HG03469 (cell line): ENCODE measurements around the gene TSPEAR.

ENCODE experiments used
- ATAC-seq: cut with Tn5 transposase; IDR thresholded peaks from one replicate; pipeline ENCODE4 v1.9.1; 2021; ENCODE audit warnings: mild to moderate bottlenecking, moderate library complexity, moderate number of reproducible peaks; ENCODE audit not compliant: unreplicated experiment

Gene TSPEAR

DNA sequence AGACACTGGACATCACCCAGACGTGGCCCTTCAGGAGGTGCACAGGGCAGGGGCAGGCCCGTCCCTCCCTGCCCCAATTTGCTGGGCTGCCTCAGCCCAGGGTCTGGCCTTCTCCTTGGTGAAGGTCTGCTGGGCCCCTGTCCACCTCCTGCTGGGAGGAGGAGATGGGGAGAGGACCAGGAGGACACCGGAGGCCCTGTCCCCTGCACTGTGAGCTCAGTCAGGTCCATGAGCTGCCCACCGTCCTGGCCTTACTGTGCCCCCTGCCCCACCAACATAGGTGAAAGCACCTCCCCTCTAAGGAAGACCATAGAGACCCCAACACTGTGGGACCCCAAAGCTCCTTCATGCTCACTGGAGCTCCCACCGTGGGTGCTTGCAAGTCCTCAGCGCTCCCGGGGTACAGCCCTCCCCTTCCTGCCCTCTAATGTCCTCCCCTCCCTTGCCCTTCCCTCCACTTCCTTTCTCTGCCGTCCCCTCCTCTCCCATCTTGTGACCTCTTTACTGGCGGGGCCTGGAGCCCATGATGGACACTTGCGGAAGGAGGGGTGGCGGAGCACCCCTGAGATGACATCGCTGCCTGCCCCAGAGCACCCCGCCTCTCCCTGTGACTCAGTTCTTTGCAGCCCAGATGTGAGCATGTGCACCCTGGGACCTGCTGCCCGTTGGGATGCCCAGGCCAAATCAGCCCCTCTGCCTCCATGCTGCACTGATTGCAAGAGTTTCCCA, 251.5 kb downstream of the TSPEAR start:
- ATAC-seq, result no peak

DNA sequence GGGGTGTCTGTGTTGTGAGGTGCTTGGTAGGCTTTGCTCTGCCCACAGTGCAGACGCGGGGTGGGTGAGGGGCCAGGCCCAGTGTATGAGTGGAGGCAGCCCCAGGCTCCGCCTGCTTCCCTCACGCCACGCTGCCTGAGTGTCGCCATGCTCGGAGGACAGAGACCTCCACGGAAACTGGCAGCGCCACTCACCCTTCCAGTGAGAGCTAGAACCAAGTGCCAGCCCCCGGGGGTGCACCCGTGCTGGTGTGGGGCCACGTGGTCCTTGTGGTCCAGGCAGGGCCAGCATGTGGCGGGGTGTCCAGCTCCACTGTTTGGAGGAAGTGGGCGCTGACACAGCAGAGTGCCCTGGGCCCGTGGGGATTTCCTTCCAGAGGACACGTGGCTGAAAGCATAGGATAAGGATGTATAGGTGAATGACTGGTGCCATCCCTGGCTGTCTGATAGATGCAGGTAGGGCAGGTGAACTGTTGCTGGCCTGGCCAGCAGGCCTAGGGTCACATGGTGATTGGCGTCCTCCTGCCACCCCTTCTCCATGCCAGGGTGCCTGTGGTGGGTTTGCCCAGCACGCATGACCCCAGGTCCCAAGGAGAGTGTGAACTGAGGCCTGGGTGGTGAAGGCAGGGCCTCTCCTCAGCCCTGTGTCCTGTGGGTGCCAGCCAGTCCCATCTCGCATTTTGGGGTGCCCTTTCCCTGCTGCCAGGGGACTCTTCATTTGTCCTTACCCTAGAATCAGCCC, 252.2 kb downstream of the TSPEAR start:
- ATAC-seq, result no peak

DNA sequence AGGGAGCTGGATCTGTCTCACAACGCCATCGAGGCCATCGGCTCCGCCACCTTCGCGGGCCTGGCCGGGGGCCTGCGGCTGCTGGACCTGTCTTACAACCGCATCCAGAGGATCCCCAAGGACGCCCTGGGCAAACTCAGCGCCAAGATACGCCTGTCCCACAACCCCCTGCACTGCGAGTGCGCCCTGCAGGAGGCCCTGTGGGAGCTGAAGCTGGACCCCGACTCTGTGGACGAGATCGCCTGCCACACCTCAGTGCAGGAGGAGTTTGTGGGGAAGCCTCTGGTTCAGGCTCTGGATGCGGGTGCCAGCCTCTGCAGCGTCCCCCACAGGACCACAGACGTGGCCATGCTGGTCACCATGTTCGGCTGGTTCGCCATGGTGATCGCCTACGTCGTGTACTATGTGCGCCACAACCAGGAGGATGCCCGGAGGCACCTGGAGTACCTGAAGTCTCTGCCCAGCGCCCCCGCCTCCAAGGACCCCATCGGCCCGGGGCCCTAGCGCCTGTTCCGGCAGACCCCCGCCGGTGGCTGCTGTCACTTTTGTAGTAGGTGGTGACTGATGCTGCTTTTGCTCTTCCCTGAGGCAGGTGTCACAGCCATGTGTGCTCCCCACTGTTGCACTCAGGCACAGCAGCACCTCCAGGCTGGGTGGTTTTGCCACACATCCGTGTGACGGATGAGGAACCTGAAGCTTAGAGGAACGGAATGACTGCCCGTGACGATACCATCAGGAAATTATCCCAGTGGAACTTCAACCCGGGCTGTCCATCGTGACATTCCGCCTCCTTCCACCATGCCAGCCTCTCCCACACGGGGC, 254.2 kb downstream of the TSPEAR start:
- ATAC-seq, result no peak

DNA sequence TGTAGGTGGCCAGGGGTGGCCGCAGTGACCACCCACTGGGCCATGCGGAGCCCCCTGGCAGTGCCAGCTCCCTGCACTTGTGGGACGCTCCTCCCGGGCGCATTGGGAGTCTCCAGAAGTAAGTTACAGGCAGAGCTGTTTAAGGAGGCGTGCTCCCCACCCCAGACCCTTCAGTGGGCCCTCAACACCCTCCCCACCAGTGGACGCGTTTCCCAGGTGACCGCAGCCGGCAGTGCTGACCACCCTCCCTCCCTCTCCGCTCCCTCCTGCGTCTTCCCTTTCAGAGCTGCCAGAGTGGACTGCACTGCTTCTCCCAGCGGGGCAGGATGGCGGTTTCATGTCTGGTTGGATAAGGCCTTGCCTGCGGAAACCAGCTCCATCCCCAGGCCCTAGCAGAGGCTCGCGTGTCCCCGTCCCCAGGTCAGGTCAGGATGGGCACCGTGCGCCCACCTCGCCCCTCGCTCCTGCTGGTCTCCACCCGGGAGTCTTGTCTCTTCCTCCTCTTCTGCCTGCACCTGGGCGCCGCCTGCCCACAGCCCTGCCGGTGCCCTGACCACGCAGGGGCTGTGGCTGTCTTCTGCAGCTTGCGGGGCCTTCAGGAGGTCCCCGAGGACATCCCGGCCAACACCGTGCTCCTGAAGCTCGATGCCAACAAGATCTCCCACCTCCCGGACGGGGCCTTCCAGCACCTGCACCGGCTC, 255.0 kb downstream of the TSPEAR start:
- no peak for ATAC-seq

DNA sequence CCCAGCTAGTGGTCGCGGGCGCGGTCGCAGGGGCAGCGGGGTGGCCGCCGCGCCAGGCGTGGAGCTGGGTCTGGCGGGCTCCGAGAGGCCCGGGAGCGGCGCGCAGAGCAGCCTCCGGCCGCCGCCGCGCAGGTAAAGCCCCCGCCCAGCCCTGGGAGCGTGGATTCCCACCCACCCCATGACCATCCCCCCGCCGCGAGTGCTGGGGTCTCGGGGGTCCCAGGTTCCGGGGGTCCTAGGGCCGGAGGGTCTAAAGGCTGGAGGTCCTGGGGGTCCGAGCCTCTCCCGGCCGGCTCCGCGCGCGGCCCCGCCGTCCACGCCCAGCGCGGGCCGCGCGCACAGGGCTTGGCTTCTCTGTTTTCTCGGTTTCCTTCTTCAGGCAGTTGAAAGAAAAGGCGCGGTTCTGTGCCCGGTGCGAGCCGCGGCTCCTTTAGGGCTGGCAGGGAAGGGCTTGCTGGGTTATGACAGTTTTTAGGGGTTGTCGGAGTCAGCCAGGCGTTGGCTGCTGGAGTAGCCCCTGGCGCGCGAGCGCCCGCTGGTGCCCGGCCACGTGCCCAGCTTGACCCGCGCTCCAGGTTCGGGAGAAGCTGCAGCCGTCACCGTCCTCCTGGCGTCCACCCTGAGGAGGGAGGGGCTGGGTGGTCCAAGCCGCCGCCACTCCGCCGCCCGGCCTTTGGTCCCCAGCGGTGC, 255.7 kb downstream of the TSPEAR start:
- ATAC-seq, result no peak

DNA sequence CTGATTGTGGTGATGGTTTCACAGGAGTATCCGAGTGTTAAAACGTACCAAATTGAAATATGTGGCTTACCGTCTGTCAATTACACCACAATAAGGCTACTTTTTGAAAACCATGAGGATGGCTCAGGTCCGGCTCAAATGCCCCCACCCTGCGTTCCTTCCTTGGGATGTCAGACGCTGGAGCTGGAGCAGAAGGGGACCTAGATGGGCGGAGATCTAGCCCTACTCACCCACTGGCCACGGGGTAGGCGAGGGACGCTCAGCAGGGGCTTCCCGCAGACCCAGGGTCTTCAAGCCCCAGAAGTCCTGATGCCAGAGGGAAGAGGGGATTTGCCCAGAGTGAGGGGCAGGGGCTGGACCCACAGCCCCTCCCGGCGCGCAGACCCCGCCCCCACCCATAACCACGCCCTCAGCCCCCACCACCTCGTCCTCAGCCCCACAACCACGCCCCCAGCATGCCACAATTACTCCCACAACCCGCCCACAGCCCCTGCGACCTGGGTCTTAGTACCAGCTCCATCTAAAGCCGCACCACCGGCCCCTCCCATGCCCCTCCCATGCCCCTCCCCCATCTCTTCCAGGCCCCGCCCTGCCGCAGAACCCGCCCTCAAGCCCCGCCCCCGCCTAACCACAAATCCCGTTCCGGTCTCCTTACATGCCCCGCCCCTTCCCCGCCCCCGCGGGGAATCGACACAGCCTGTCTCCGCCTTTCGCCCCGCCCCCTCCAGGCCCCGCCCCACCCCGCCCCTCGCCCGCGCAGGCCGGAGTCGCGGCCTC, 256.4 kb downstream of the TSPEAR start, which contains the start of gene LRRC3:
Gene LRRC3, plus strand, starts transcription at position 764 of the 777 bp plus-strand sequence. CDS start 1,135 bp downstream, outside the sequence.
- no peak for ATAC-seq

DNA sequence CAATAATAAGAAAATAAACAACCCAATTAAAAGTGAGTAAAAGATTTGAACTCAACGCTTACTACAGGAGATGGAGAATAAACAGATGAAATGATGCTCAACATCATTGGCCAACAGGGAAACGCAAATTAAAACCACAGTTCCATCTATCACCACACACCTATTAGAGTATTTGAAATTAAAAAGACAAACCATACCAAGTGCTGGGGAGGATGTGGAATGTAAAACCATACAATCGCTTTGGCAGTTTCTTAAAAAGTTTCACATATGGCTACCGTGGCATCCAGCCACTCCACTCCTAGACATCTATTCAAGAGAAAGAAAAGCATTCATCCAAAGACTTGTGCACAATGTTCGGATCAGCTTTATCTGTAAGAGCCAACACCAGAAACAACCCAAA, 257.3 kb downstream of the TSPEAR start:
- no peak for ATAC-seq

DNA sequence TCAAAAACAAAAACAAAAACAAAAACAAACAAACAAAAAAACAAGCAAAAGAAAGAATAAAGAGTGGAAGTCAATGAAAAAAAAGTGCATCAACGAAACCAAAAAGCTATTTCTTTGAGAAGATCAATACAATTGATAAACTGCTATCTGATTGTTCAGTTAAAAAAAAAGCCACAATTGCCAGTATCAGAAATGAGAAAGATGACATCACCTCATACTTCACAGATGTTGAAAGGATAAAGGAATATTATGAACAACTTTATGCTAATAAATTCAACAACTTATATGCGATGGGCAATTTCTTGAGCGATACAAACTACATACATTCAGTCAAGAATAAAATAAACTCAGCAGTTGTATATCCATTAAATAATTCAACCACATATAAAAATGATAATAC, 258.3 kb downstream of the TSPEAR start:
- no peak for ATAC-seq

DNA sequence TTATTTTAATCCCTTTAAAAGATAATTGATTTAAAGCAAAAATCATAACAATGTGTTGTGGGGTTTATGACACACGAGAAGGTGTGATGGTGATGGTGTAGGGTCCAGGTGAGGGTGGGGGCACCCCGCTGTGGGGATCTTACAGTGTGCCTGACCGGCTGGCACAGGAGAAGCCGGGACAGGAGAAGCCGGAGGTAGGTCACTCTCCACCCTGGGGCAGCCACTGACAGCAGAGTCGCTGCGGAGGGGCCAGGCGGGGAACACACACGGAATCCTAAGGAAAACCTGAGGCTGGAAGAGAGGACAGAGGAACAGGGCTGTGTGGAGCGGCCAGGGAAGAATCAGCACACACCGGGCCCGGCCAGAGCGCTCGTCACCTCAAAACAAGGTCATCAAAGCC, 260.4 kb downstream of the TSPEAR start:
- ATAC-seq, result no peak

DNA sequence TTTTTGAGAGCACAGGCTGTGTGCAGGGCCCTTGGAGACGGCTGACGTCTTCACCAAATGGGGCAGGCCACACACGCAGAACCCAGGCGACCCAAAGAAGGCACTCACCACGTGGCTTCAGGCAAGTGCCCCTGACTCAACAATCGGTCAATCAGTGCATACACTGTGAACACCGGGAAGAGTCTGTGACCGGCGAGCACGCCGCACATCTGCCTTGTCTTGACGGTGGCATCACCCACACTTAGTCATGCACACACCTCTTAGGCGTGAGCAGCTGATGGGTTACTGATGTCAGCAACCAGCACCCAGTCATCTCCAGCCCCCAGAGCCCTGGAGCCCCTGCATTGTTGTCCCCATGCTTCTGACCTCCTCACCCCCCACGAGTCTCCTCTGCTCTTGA, 261.0 kb downstream of the TSPEAR start:
- no peak for ATAC-seq

DNA sequence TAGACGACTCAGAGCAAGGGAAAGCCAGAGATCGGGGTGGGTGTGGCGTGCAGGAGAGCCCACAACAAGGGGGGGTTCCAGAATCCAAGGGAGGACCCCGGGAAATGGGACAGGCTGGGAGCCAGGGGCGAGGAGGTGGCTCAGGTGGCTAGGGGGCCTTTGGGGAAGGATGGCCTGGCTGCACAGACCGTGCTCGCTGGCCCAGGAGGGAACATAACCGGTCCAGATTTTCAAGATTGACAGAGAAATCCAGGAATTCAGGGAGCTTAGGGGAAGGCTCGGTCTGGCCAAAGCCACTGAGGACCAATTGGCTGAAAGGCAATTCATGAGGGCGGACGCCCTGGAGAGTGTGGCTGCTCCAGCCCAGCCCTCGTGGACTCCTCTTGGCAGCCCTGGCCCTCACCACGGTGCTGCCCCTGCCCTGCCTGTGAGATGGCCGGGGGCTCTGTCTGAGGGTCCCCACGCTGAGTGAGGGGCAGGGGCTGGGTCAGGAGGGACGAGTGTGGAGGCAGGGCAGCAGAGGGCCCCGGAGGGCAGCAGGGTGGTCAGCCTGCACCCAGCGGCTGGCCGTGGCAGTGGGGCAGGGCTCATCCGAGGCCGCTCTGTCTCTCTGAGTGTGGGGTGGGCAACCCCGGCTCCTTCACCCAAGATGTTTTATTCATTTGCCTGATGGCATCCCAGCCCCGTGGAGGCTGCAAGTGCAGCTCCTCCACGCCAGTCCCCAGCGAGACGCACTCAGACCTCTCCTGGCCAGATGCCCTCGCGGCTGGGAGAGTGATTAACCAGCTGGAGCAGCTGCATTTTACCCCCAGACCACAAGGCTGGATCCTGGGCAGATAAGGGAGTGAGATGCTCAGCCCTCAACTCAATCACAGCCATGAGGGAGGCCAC, 261.7 kb downstream of the TSPEAR start:
- no peak for ATAC-seq

DNA sequence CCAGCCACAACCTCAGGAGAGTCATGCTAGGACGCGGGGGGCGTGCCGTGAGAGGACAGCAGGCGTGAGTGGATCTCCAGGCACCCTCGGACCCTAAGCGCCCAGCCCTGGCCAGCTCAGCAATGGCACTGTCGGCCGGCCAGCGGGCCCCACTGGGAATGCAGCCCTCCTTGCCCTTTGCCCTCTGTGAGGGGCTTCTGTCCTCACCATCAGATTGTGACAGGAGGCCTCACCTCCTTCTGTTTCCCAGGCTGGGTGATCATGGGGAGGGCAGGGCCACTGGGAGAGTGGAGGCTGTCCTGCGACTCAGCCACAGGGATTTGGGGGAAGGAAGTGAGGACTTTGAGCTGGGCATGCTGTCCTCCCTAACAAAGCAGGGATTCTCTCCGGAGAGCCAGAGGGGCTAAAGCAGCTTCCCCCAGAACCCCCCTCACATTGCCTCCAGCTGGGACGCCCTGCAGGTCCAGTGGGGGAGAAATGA, 262.7 kb downstream of the TSPEAR start:
- no peak for ATAC-seq
